HG02970 (cell line): Measurements from ENCODE around the gene SLC26A1.

Experiments used
- ATAC-seq: cut with Tn5 transposase; IDR thresholded peaks from one replicate; pipeline ENCODE4 v1.9.1; 2021; ENCODE audit warnings: mild to moderate bottlenecking, moderate library complexity, moderate number of reproducible peaks; ENCODE audit not compliant: unreplicated experiment, low FRiP score

SLC26A1 gene

DNA sequence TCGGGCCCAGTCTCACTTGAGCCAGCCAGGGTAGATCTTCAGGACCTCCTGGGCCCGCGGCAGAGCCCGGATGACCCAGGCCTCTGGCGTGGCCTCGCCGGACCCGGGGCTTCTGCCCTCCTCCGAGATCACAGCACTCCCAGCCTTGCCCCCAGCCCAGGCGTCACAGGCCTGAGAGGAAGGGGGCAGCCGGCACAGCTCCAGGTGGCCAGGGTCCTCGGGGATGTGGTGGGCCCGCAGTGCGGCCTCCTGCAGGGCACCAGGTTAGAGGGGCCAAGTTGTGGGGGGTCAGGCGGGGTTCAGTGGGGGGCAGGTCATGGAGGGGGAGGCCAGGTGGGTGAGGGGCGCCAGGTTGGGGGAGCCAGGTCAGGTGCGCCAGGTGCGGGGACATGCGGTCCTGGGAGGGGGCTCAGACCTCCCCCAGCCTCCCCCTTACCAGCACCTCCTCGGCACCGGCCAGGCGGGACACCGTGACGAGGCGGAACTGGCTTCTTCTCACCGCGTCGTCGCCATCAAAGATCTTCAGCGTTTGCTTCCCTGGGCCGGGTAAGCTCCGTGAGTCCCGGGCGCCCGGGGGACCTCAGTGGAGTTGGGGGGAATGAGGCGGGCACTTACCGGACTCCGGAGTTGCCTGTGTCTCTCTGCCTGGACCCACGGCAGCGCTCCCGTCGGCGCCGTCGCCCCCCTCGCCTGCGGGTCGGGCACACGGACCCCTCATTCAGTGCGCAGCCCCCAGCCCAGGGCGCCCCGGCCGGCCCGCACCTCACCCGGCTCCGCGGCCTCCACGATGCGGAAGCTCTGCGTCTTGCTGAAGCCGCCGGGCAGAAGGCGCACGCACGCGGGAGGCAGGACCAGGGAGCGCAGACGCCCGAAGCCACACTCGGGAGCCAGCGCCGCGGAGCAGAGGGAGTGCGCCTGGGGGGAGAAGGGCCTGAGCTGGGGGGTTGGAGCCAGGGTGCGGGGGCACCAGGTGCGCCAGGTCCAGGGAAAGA, 25.8 kb downstream of the SLC26A1 start:
- ATAC-seq, result no peak

GRCh38 chr4:966266-967112, 26.7 kb downstream of the SLC26A1 start:
- ATAC-seq, result no peak

DNA sequence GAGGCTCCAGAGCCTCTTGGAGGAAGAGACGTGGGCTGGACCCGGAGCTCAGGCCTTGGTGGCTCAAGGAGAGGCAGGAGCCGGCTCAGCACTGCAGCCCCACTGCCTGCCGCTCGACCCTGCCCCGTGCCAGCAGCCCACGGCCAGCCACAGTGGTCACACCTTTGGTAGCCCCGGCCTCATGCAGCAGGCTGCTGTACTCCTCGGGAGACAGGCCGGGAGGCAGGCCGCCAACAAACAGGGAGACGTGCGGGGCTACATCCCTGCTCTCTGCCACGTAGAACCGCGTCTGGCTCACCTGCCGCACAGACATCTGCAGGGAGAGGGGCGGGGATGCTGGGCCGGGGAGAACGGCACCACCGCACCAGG, 27.5 kb downstream of the SLC26A1 start:
- no peak for ATAC-seq

GRCh38 chr4:965048-965765, 28.0 kb downstream of the SLC26A1 start:
- ATAC-seq, result no peak

DNA sequence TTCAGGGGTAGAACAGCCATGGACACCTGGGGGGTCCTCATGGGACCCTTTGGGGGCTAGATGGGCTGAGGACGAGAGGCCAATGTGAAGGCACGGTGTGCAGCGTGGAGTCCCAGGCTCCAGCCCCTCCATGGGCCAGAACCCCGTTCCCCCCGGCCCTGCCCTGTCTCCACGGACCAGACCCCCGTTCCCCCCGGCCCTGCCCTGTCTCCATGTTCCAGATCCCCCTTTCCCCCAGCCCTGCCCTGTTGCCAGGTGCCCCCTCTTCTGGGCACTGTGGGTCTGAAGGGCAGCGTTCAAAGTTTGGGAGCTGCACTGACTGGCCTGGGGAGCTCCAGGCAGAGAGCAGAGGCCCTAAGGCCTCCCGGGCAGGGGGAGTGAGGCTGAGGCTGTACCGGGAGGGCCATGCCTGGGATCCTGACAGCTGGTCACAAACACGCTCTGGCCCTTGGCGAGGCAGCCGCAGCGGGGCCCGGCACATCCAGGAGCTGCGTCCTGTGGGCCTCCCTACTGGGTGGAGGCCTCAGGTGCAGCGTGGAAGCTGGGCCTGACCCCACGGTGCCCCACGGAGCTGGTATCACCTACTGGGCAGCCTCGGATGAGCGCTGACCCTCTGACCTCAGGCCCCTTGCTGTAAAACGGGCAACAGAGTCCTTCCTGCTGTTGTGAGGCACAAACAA, 28.7 kb downstream of the SLC26A1 start:
- no peak for ATAC-seq

DNA sequence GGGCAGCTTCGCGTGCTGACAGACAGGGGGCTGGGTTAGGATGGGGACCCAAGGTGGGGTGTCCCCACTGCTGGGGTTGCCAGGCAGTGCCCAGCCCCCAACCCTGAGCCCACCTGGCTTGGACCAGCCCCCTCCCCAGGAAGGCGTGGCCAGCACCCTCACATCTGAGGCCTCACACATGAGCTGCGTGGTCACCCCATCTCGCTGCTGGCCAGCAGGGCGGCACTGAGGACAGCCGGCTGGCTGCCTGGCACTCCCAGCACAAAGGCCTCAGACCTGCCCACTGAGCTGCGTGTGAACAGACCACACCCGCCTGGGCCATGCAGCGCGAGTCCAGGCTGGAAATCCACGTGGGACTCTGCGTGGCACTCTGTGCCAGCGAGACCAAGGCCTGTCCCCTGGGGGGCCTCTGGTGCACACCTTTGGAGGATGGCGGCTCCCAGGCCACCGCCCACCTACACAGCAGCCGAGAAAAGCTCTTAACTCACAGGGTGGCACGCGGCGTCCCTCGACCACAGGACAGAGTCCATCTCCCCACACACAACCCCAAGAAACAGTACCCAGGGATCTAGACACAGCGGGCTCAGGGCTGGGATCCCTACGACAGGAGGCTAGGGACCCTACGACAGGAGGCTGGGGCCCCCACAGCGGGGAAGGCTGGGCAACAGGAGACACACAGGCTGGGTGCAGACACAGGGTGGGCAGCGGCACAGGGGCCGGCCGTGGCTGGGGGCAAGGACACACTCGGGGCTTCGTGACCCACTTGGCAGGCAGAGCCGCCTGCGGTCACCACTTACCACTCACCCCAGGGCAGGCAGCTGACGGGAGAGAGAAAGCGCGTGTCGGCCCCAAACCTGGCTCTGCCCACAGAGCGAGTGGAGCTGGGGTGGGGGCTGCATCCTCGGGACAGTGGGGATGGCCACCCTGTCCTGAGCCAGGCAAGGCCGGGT, 29.7 kb downstream of the SLC26A1 start:
- no peak for ATAC-seq

DNA sequence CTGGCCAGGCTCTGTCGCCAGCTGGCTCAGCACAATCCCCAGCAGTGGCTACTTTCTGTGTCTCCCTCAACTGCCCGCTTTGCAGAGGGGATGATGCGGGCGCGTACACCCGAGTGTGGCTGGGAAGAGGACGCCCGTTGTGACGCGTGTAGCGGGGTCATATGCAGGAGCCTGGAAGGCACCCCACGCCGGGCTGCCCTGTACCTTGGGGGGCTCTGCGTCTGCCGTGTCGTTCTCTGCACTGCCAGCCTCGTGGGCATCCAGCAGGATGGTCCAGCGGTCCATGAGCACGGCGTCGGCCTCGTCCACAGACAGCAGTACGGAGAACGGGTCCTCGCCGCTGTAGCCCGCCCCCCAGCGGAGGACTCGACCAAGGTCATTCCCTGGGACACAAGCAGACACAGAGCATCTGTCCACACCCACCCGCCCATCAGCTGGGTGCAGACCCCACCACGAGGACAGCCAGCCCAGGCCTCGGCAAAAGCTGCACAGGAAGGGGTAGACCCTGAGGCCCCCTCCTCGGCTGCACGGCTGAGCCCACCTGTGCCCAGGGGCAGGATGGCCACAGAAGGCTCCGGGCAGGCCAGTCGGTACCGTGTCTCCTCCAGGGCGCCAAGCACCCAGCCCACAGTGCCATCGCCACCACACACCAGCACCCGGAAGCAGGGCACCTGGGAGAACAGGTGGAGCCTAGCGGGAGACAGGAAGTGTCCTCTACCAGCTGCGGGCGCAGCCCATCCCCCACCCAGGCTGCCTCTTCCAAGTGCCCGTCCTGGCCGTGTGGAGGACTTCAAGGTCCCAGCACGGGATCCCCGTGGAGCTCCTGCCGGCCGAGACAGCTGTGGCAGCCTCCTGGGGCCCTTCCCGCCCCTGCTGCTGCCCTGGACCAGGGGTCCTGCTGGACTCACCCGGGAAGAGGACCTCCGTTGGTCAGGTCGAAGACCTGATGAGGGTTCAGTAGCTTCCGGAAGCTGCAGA, 30.7 kb downstream of the SLC26A1 start:
- ATAC-seq, result no peak

DNA sequence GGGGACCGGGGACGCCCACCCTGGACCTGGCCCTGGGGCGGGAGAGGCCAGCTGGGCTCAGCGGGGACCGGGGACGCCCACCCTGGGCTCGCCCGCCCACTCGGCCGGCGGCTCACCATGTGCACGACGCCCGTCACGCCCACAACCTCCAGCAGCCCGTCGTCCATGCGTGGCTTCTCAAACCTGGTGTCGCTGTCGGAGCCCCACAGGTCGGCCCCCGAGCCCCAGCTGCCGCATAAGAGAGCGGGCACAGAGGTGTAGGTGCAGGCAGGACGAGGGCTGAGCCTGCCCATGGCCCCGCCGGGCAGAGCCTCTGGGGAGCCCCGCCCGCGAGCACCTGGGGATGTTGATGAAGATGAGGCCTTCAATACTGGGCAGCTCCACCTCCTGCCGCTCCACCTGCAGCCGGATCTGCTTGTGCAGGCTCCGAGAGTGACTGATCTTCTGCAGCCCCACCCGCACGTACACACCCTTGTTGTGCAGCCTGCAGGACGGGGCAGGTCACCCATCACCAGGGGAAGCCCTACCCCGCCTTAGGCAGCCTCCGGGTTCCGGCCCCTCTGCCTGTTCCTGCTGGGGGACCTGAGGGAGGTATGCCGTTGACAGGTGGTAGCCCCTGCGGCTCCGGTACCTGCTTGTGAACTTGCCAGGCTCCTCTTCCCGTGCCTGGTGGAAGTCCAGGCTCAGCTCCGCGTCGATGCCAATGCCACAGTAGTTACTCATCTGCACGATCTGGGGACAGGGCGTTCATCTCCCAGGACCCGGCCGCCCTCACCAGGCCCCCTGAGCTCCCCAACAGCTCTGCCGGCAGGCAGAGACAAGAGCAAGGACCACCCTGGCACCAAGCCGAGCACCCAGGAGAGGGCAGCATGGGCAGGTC, 31.6 kb downstream of the SLC26A1 start:
- no peak for ATAC-seq

GRCh38 chr4:960636-961350, 32.4 kb downstream of the SLC26A1 start:
- ATAC-seq, result no peak

- ATAC-seq, result no peak
These were observed 33.0 kb downstream of the SLC26A1 start for GRCh38 chr4:960140-960635.

GRCh38 chr4:959338-960139, 33.7 kb downstream of the SLC26A1 start:
- ATAC-seq, result no peak

GRCh38 chr4:958696-959337, 34.4 kb downstream of the SLC26A1 start:
- no peak for ATAC-seq

- no peak for ATAC-seq
These were observed 34.9 kb downstream of the SLC26A1 start for GRCh38 chr4:958314-958665.

GRCh38 chr4:957581-958313, 35.5 kb downstream of the SLC26A1 start:
- no peak for ATAC-seq
